ENCODE data around the gene FTH1.

The FTH1 gene

DNA sequence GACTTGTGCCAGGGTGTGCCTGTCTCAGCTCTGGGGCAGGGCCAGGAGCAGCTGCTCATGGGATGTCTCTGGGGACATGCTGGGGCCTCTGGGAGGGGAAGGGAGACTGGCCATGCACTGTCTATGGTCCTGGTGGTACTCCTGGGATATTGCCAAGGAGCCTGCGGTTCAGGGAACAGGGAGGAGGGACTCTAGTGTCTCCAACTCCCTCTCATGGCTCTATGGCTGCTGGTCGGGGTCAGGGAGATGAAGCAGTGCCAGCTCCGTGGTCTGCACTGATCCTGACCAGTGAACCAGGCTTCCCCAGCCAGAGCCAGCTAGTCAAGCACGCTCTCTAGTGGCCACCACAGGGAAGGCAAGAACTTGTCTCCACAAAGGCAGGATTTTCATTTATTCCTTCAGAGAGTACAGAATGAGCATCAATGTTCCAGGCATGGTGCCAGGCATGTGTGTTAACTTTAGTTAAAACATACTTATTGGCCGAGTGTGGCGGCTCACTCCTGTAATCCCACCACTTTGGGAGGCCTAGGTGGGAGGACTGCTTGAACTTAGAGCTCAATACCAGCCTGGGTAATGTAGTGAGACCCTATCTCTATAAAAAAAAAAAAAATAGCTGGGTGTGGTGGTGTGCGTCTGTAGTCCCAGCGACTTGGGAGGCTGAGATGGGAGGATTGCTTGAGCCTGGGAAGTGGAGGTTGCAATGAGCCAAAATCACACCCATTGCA is 19.8 kb downstream of the FTH1 start:
- Mint-ChIP-seq H3K4me3 (no peak overlapping the region), H3K27me3 (ENCODE audit: low read depth, poor library complexity) (peaks cover 40% of the 10 kb centered on the region), H3K36me3 (ENCODE audit: low read depth) (no peaks in the 10 kb centered on the region), H3K4me1 (peaks cover 21% of the 10 kb centered on the region), H3K9me3 (no peaks in the 10 kb centered on the region), H3K27ac (no peak overlapping the region)
- TF ChIP-seq, protein P1, sequence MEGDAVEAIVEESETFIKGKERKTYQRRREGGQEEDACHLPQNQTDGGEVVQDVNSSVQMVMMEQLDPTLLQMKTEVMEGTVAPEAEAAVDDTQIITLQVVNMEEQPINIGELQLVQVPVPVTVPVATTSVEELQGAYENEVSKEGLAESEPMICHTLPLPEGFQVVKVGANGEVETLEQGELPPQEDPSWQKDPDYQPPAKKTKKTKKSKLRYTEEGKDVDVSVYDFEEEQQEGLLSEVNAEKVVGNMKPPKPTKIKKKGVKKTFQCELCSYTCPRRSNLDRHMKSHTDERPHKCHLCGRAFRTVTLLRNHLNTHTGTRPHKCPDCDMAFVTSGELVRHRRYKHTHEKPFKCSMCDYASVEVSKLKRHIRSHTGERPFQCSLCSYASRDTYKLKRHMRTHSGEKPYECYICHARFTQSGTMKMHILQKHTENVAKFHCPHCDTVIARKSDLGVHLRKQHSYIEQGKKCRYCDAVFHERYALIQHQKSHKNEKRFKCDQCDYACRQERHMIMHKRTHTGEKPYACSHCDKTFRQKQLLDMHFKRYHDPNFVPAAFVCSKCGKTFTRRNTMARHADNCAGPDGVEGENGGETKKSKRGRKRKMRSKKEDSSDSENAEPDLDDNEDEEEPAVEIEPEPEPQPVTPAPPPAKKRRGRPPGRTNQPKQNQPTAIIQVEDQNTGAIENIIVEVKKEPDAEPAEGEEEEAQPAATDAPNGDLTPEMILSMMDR (IDR thresholded peaks at IDR 0.05), result peak; percentile 89
- DNase-seq, result peak; percentile 84

DNA sequence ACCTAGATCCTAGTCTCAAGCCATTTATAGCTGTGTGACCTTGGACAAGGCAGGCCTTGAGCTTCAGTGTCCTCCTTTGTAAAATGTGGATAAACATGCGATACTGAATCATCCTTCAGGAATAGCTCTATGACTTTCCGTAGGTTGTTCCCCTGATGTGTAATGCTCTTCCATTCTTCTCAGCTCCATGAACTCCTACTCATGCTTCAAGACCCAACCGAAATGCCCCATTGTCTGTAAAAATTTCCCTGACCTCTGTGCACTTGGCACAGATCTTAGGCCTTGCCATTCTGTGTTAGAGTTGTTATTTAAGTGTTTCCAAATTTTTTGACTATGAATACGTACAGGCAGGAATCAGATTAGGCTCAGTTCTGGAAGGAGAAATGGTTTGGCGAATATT is 20.5 kb downstream of the FTH1 start:
- TF ChIP-seq, protein P1 (IDR thresholded peaks at IDR 0.05), result no peak
- Mint-ChIP-seq H3K4me1 (peaks cover 21% of the 10 kb centered on the region), H3K27ac (no peak overlapping the region), H3K36me3 (ENCODE audit: low read depth) (no peaks in the 10 kb centered on the region), H3K9me3 (no peaks in the 10 kb centered on the region), H3K4me3 (no peak overlapping the region), H3K27me3 (ENCODE audit: low read depth, poor library complexity) (peaks cover 44% of the 10 kb centered on the region)
- DNase-seq, result no peak

DNA sequence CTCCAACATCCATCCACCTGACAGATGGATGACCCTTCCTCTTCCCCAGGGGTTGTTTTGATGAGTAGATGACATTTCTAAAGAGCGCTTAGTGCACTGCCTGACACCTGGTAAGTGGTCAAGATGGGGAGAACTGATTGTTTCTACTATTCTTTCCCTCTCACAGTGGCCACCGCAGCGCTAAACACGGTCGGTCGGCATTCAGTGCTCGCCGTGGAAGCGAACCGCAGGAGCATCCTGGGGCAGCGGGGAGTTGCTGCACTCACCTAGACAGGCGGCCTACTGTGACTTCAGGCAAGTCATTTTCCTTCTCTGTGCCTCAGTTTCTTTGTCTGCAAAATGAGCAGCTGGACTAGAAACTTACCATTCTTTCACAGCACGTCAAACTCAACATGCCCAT is 22.2 kb downstream of the FTH1 start:
- TF ChIP-seq, protein P1 (IDR thresholded peaks at IDR 0.05), result no peak
- no peak for DNase-seq
- Mint-ChIP-seq H3K9me3 (no peaks in the 10 kb centered on the region), H3K36me3 (ENCODE audit: low read depth) (no peaks in the 10 kb centered on the region), H3K27ac (no peak overlapping the region), H3K4me3 (no peak overlapping the region), H3K27me3 (ENCODE audit: low read depth, poor library complexity) (peaks cover 41% of the 10 kb centered on the region), H3K4me1 (peaks cover 21% of the 10 kb centered on the region)

DNA sequence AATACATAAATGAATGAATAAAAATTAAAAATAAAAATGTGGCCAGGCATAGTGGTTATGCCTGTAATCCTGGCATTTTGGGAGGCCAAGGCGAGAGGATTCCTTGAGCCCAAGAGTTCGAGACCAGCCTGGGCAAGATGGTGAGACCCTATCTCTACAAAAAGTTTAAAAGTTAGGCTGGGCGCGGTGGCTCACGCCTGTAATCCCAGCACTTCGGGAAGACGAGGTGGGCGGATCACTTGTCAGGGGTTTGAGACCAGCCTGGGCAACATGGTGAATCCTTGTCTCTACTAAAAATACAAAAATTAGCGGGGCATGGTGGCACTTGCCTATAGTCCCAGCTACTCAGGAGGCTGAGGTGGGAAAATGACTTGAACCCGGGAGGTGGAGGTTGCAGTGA is 27.0 kb downstream of the FTH1 start:
- TF ChIP-seq, protein P1 (IDR thresholded peaks at IDR 0.05), result no peak
- H3K27ac Mint-ChIP-seq, result no peak overlapping the region
- H3K27me3 Mint-ChIP-seq (ENCODE audit: low read depth, poor library complexity), result peaks cover 34% of the 10 kb centered on the region
- no peak for DNase-seq
- no peaks in the 10 kb centered on the region for H3K4me1 Mint-ChIP-seq
- no peaks in the 10 kb centered on the region for H3K36me3 Mint-ChIP-seq (ENCODE audit: low read depth)
- peaks cover 38% of the 10 kb centered on the region for H3K9me3 Mint-ChIP-seq
- no peak overlapping the region for H3K4me3 Mint-ChIP-seq

DNA sequence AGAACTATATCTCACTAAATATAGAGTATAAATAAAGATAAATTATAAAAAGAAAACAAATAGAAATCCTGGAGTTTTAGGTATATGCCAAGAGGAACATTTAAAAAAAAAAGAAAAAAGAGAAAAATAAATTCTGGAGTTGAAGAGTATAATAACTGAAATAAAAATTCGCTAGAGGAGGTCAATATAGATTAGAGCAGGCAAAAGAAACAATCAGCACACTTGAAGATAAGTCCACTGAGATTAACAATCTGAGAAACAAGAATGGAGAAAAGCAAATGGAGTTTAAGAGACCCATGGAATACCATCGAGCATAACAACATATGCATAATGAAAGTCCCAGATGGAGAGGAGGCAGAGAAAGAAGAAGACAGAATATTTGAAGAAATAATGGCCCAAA is 31.6 kb downstream of the FTH1 start:
- H3K36me3 Mint-ChIP-seq (ENCODE audit: low read depth), result no peaks in the 10 kb centered on the region
- TF ChIP-seq, protein P1 (IDR thresholded peaks at IDR 0.05), result no peak
- no peak for DNase-seq
- peaks cover 66% of the 10 kb centered on the region for H3K9me3 Mint-ChIP-seq
- H3K27me3 Mint-ChIP-seq (ENCODE audit: low read depth, poor library complexity), result peaks cover 15% of the 10 kb centered on the region
- peaks cover 9% of the 10 kb centered on the region for H3K4me1 Mint-ChIP-seq
- H3K4me3 Mint-ChIP-seq, result no peak overlapping the region
- no peak overlapping the region for H3K27ac Mint-ChIP-seq

DNA sequence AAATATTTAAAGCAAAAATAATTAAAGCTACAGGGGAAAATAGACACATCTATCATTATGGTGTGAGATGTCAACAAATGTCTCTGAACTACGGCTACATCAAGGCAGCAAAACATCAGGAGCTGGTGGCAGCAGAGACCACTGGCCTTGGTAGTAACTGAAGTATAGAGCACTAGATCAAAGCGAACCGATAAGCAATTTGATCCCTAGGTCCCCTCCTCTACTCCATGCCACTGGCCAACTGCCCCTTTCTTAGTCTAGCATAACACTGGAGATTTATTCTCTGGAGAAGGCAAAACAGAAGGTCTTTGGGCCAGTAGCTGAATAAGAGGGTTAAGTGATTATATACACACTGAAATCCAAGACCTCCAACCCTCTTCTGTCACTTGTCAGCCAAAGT is 36.5 kb downstream of the FTH1 start:
- no peaks in the 10 kb centered on the region for H3K36me3 Mint-ChIP-seq (ENCODE audit: low read depth)
- peaks cover 12% of the 10 kb centered on the region for H3K27me3 Mint-ChIP-seq (ENCODE audit: low read depth, poor library complexity)
- peaks cover 31% of the 10 kb centered on the region for H3K4me1 Mint-ChIP-seq
- TF ChIP-seq, protein P1 (IDR thresholded peaks at IDR 0.05), result no peak
- peak overlapping the region; percentile 1 for H3K4me3 Mint-ChIP-seq
- DNase-seq, result no peak
- peak overlapping the region; percentile 26 for H3K27ac Mint-ChIP-seq
- peaks cover 51% of the 10 kb centered on the region for H3K9me3 Mint-ChIP-seq

Data from nephron progenitor cell (in vitro differentiated cells).